ENCODE data around the gene ZNF678. TPM values are rescaled to one million over a fixed set of nuclear protein-coding genes. Genes with fewer than 3 reads are reported as not detected.

The ZNF678 gene
- total RNA-seq, 2 donors from 2014 or later = 5.3 to 10.3 TPM

Other genes starting within 250 kb of the ZNF678 start
- 1 to 10 TPM; 2.7 to 2.9 TPM for gene CDC42BPA, start 245.1 kb upstream of the ZNF678 start, total RNA-seq
- gene JMJD4, start 171.7 kb downstream of the ZNF678 start, total RNA-seq = 10 to 100 TPM; 10.6 to 19.9 TPM
- gene SNAP47, start 171.9 kb downstream of the ZNF678 start, total RNA-seq = 10 to 100 TPM; 42.9 to 53.6 TPM